A549 (cell line): ENCODE results near the gene RTN3. TPM values are rescaled to one million over a fixed set of nuclear protein-coding genes. Genes with fewer than 3 reads are reported as not detected.

Experiments
- ATAC-seq, 2 experiments: fragments of 200-7000 bp in 1 of 2; fragments of >200 bp in 1 of 2; cut with Nextera tagmentation in 1 of 2; cut with Tn5 transposase in 1 of 2; 3 replicates each; pipeline versions ENCODE4 v1.8.0 to v1.9.1; 2018 to 2020; ENCODE audit warnings: mild to moderate bottlenecking in 1 of 2, moderate library complexity in 1 of 2
- CTCF ChIA-PET: fragments of 300-600 bp; sonication (Branson Sonifier 250); formaldehyde crosslinking; extraction: SDS; loops from one replicate; lab custom pipeline; 2021; ENCODE audit warnings: antibody characterized with exemption, inconsistent platforms; lab: Yijun Ruan, JAX
- POLR2A ChIA-PET: fragments of 350-600 bp; formaldehyde crosslinking; extraction: SDS; loops from one replicate; lab custom pipeline; 2021; ENCODE audit warnings: antibody characterized with exemption, inconsistent platforms; lab: Yijun Ruan, JAX
- DNase-seq, 2 experiments: peaks; one replicate each; pipeline versions ENCODE4 v3.0.0 to v3.0.0-alpha.2; 2011 to 2016; ENCODE audit warnings: low read depth in 1 of 2, low spot score in 1 of 2
- FAIRE-seq: peaks from 2 replicates; lab custom pipeline; 2011; peaks lifted over from hg19 to GRCh38; lab: Jason Lieb, UNC
- H3K27ac ChIP-seq, 2 experiments: fragments of >200 bp; sonication (Bioruptor Twin); formaldehyde crosslinking; 3 replicates each; pipeline ENCODE4 v1.5.1; 2016 to 2017
- H3K4me1 ChIP-seq: fragments of >200 bp; sonication (Bioruptor Twin); formaldehyde crosslinking; 3 replicates; pipeline ENCODE4 v1.6.1; 2016
- H3K4me2 ChIP-seq: fragments of >200 bp; sonication (Bioruptor Twin); formaldehyde crosslinking; 3 replicates; pipeline ENCODE4 v1.6.1; 2016
- H3K4me3 ChIP-seq: fragments of >200 bp; sonication (Bioruptor Twin); formaldehyde crosslinking; 3 replicates; pipeline ENCODE4 v1.5.1; 2016
- H3K9me3 ChIP-seq: fragments of >200 bp; sonication (Bioruptor Twin); formaldehyde crosslinking; 3 replicates; pipeline ENCODE4 v1.6.1; 2016
- BCL3 ChIP-seq: fragments of >200 bp; sonication (Bioruptor Twin); formaldehyde crosslinking; IDR thresholded peaks from 3 replicates; pipeline ENCODE4 v1.6.1; 2016
- CBX8 ChIP-seq: fragments of 200-600 bp; sonication (generic); IDR thresholded peaks from 2 replicates; pipeline ENCODE4 v1.6.1; 2016
- CEBPB ChIP-seq, 2 experiments: fragments of >200 bp in 1 of 2; sonication (Bioruptor Twin) in 1 of 2; formaldehyde crosslinking in 1 of 2; IDR thresholded peaks; 2 replicates each; pipeline ENCODE4 v1.6.1; 2012 to 2016
- E2F6 ChIP-seq: IDR thresholded peaks from 2 replicates; pipeline ENCODE4 v1.6.1; 2012; ENCODE audit warnings: low read depth, borderline replicate concordance
- EP300 ChIP-seq, 2 experiments: fragments of >200 bp; sonication (Bioruptor Twin); formaldehyde crosslinking; IDR thresholded peaks; 2 replicates in 1 of 2; 3 replicates in 1 of 2; pipeline ENCODE4 v1.6.1; 2016 to 2017
- ESRRA ChIP-seq: fragments of 150-350 bp; IDR thresholded peaks from 2 replicates; pipeline ENCODE4 v1.6.1; 2014; ENCODE audit warnings: mild to moderate bottlenecking, low read length, borderline replicate concordance
- FOSB ChIP-seq: fragments of 250-450 bp; sonication (Bioruptor Pico); IDR thresholded peaks from 2 replicates; pipeline ENCODE4 v1.5.0; 2020; ENCODE audit warnings: mild to moderate bottlenecking, moderate library complexity
- FOSL2 ChIP-seq, 2 experiments: fragments of 450-650 bp in 1 of 2; fragments of >200 bp in 1 of 2; sonication (Bioruptor Twin) in 1 of 2; formaldehyde crosslinking; IDR thresholded peaks; 2 replicates each; pipeline versions ENCODE4 v1.5.0 to v1.6.1; 2016 to 2020; ENCODE audit warnings: mild to moderate bottlenecking in 1 of 2, moderate library complexity in 1 of 2
- FOXS1 ChIP-seq: fragments of 250-450 bp; sonication (Bioruptor Pico); IDR thresholded peaks from 2 replicates; pipeline ENCODE4 v1.5.0; 2020; ENCODE audit warnings: mild to moderate bottlenecking, moderate library complexity
- GATA3 ChIP-seq: IDR thresholded peaks from 2 replicates; pipeline ENCODE4 v1.6.1; 2012; ENCODE audit warnings: borderline replicate concordance
- HEYL ChIP-seq: fragments of 250-450 bp; sonication (Bioruptor Pico); IDR thresholded peaks from 2 replicates; pipeline ENCODE4 v1.8.0; 2021; ENCODE audit warnings: mild to moderate bottlenecking, moderate library complexity
- HOXA7 ChIP-seq: fragments of 250-450 bp; sonication (Bioruptor Pico); IDR thresholded peaks from 2 replicates; pipeline ENCODE4 v1.5.0; 2020; ENCODE audit warnings: mild to moderate bottlenecking, moderate library complexity
- KDM5A ChIP-seq: fragments of 200-600 bp; sonication (generic); IDR thresholded peaks from 2 replicates; pipeline ENCODE4 v1.6.1; 2016; ENCODE audit warnings: antibody characterized with exemption, mild to moderate bottlenecking
- MAFK ChIP-seq: fragments of 450-650 bp; IDR thresholded peaks from 2 replicates; pipeline ENCODE4 v1.6.1; 2014; ENCODE audit not compliant: partially characterized antibody
- MYC ChIP-seq: IDR thresholded peaks from 2 replicates; pipeline ENCODE4 v1.6.1; 2012; ENCODE audit warnings: mild to moderate bottlenecking, inconsistent platforms, low read length, improper control_type of control experiment, borderline replicate concordance
- NPAS2 ChIP-seq: fragments of 250-450 bp; sonication (Bioruptor Pico); IDR thresholded peaks from 2 replicates; pipeline ENCODE4 v1.8.0; 2022; ENCODE audit warnings: mild to moderate bottlenecking, moderate library complexity, borderline replicate concordance
- POLR2AphosphoS2 ChIP-seq: conservative IDR thresholded peaks from 2 replicates; pipeline ENCODE4 v1.6.1; 2012; ENCODE audit warnings: low read length, improper control_type of control experiment, inconsistent platforms
- RNF2 ChIP-seq: fragments of 200-600 bp; sonication (generic); IDR thresholded peaks from 2 replicates; pipeline ENCODE4 v1.6.1; 2016; ENCODE audit warnings: low read depth, mild to moderate bottlenecking, antibody characterized with exemption, moderate library complexity, borderline replicate concordance
- TFCP2L1 ChIP-seq: fragments of 250-450 bp; sonication (Bioruptor Pico); IDR thresholded peaks from 2 replicates; pipeline ENCODE4 v1.5.0; 2021; ENCODE audit warnings: mild to moderate bottlenecking
- USF2 ChIP-seq: fragments of 450-650 bp; IDR thresholded peaks from 2 replicates; pipeline ENCODE4 v1.6.1; 2014; ENCODE audit warnings: antibody characterized with exemption
- ZNF302 ChIP-seq: fragments of 250-450 bp; sonication (Bioruptor Pico); IDR thresholded peaks from 2 replicates; pipeline ENCODE4 v1.9.0; 2021; ENCODE audit warnings: inconsistent platforms, mild to moderate bottlenecking, moderate library complexity
- WGBS: methylation state at CpG from one replicate; pipeline ENCODE4 v1.1.6; 2017; ENCODE audit errors: missing lambda C conversion rate; 5-methylcytosine and 5-hydroxymethylcytosine counted together
- polyA plus RNA-seq, 4 experiments: library from polyadenylated mRNA; depleted of rRNA in 3 of 4; stranded (reverse); fragments of >200 nt; fragmentation: RNase III in 1 of 4; extraction: RNeasy Plus Mini Kit Qiagen cat#74134 plus additional on column Dnase treatment in 1 of 4; gene quantifications; 2 replicates in 3 of 4; 3 replicates in 1 of 4; pipeline ENCODE4 v1.2.3, GENCODE V29; 2011 to 2017
- TF ChIP-seq, protein P1 (sequence below): fragments of 250-450 bp; sonication (Bioruptor Pico); IDR thresholded peaks from 2 replicates; pipeline ENCODE4 v1.5.0; 2020; ENCODE audit warnings: low read depth, mild to moderate bottlenecking, moderate library complexity
- TF ChIP-seq, protein P2 (sequence below): IDR thresholded peaks from 2 replicates; pipeline ENCODE4 v1.6.1; 2012

RTN3 gene
- polyA plus RNA-seq, 2 of the 4 experiments (the other 2 are of a cell fraction), result 108 to 196 TPM

DNA sequence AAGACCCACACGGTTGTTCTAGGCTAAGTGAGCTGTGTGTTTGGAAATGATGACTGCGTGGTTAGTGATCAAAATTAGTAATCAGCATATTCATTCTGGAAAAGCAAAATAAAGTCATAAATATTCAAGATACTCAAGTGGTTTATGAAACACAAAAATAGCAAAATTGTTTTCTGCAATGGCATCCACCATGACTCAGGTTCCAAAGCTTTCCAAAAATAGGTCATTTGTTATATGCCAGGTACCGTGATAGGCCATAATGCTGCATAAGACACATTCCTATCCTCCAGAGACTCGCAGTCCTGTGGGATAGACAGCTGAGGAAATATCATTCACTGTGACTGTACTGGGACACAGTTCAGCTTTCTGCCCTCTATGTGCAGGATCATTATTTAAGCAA, 7.7 kb upstream of the RTN3 start:
- H3K9me3 ChIP-seq, result peaks cover 4% of the 10 kb centered on the region; the same call in 2 of the 3 replicates
- no peak for TF ChIP-seq MYC
- TF ChIP-seq MAFK, result no peak
- no peak for TF ChIP-seq HEYL (CRISPR knock-in tag)
- no peak for TF ChIP-seq POLR2AphosphoS2
- TF ChIP-seq, protein P1, sequence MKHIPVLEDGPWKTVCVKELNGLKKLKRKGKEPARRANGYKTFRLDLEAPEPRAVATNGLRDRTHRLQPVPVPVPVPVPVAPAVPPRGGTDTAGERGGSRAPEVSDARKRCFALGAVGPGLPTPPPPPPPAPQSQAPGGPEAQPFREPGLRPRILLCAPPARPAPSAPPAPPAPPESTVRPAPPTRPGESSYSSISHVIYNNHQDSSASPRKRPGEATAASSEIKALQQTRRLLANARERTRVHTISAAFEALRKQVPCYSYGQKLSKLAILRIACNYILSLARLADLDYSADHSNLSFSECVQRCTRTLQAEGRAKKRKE (CRISPR knock-in tag), result no peak
- no peak for TF ChIP-seq FOSL2 (IDR thresholded peaks at IDR 0.05)
- no peak for TF ChIP-seq FOSL2 (CRISPR knock-in tag; IDR thresholded peaks at IDR 0.05)
- no peak for TF ChIP-seq TFCP2L1 (CRISPR knock-in tag)
- no peak for TF ChIP-seq FOSB (CRISPR knock-in tag)
- no peak for TF ChIP-seq ESRRA
- TF ChIP-seq USF2, result no peak
- no peak for TF ChIP-seq KDM5A
- TF ChIP-seq E2F6, result no peak
- no peak for TF ChIP-seq BCL3
- no peak for TF ChIP-seq HOXA7
- TF ChIP-seq EP300 (IDR thresholded peaks at IDR 0.05), result no peak
- no peak for TF ChIP-seq ZNF302 (CRISPR knock-in tag)
- TF ChIP-seq FOXS1 (CRISPR knock-in tag), result no peak
- no peak overlapping the region for H3K4me3 ChIP-seq
- peak overlapping the region; percentile 20; the same call in 1 of the 3 replicates for H3K4me2 ChIP-seq
- POLR2A ChIA-PET, result interaction anchor here (1.0 kb wide), 1 partner anchor 8 kb away, joined by 5 read pairs; the partner anchor contains the start of gene RTN3
- H3K4me1 ChIP-seq, result peaks cover 34% of the 10 kb centered on the region
- ATAC-seq (no peak), DNase-seq (no peak), FAIRE-seq (no peak)
- WGBS, result 65% methylated on average over 4 of the region's 4 CpGs
- CTCF ChIA-PET, result interaction anchor here (0.8 to 2.3 kb wide), 4 partner anchors 9 to 65 kb away, joined by 4 to 6 read pairs (median 6); partner anchors contain the start of gene RTN3
- H3K27ac ChIP-seq, result peak overlapping the region; percentile 42 to 59; a peak in 5 of 6 replicates

DNA sequence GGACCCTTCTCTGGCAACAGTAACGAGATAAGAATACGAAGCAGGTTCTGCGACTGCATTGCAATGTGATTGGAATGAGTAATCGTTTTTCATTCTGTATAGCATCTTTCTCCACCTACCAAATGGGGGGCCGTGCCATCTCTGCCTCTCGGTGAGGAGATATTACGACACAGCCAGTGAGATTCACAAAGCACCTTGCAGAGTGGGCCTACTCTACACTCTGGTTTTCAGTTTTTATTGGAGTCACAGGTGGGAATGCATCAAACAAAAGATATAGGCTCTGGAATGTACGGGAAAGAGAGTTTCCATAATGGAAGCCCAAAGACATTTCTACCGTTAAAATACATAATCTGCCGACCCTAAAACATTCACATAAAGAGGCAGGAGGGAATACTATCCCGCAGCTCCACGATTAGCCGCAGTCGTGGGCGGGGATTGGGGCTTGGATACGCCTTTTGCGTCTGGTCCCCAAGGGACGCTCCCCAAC, 423 bp upstream of the RTN3 start:
- WGBS, result 16% methylated on average over 18 of the region's 18 CpGs
- peak; percentile 88 to 94; a peak in 5 of 6 replicates for ATAC-seq
- peaks cover 24% of the 10 kb centered on the region for H3K4me1 ChIP-seq
- no peak for FAIRE-seq
- no peaks in the 10 kb centered on the region for H3K9me3 ChIP-seq
- DNase-seq, result no peak
- peak overlapping the region; percentile 66 to 83 for H3K27ac ChIP-seq
- H3K4me2 ChIP-seq, result peak overlapping the region; percentile 76
- TF ChIP-seq CEBPB (IDR thresholded peaks at IDR 0.05) (peak in 1 of 2 experiments; percentile 73; a peak in 2 of 4 replicates), FOSB (CRISPR knock-in tag) (no peak), RNF2 (no peak), NPAS2 (CRISPR knock-in tag) (no peak), CBX8 (no peak), ZNF302 (CRISPR knock-in tag) (no peak), GATA3 (no peak)
- TF ChIP-seq, protein P2, sequence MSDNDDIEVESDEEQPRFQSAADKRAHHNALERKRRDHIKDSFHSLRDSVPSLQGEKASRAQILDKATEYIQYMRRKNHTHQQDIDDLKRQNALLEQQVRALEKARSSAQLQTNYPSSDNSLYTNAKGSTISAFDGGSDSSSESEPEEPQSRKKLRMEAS, result no peak
- ChIA-PET POLR2A (interaction anchor here (1.0 to 3.4 kb wide), 8 partner anchors 8 to 122 kb away, joined by 3 to 29 read pairs (median 3); partner anchors contain the start of gene ATL3), CTCF (interaction anchor here (0.9 to 3.6 kb wide), 10 partner anchors 8 to 202 kb away, joined by 3 to 26 read pairs (median 6); partner anchors contain the start of gene ATL3)
- peak overlapping the region; percentile 23 for H3K4me3 ChIP-seq
